GM18870 (cell line): ENCODE results near the gene SLC29A4.
"Not testable (repeated sequence)": the region's sequence is repeated elsewhere in the genome, so short reads cannot be mapped to it uniquely, and the experiment has no call there.

Source experiments
- ATAC-seq: cut with Tn5 transposase; IDR thresholded peaks from one replicate; pipeline ENCODE4 v1.9.1; 2021; ENCODE audit warnings: moderate library complexity; ENCODE audit not compliant: unreplicated experiment

Gene SLC29A4, protein sequence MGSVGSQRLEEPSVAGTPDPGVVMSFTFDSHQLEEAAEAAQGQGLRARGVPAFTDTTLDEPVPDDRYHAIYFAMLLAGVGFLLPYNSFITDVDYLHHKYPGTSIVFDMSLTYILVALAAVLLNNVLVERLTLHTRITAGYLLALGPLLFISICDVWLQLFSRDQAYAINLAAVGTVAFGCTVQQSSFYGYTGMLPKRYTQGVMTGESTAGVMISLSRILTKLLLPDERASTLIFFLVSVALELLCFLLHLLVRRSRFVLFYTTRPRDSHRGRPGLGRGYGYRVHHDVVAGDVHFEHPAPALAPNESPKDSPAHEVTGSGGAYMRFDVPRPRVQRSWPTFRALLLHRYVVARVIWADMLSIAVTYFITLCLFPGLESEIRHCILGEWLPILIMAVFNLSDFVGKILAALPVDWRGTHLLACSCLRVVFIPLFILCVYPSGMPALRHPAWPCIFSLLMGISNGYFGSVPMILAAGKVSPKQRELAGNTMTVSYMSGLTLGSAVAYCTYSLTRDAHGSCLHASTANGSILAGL

DNA sequence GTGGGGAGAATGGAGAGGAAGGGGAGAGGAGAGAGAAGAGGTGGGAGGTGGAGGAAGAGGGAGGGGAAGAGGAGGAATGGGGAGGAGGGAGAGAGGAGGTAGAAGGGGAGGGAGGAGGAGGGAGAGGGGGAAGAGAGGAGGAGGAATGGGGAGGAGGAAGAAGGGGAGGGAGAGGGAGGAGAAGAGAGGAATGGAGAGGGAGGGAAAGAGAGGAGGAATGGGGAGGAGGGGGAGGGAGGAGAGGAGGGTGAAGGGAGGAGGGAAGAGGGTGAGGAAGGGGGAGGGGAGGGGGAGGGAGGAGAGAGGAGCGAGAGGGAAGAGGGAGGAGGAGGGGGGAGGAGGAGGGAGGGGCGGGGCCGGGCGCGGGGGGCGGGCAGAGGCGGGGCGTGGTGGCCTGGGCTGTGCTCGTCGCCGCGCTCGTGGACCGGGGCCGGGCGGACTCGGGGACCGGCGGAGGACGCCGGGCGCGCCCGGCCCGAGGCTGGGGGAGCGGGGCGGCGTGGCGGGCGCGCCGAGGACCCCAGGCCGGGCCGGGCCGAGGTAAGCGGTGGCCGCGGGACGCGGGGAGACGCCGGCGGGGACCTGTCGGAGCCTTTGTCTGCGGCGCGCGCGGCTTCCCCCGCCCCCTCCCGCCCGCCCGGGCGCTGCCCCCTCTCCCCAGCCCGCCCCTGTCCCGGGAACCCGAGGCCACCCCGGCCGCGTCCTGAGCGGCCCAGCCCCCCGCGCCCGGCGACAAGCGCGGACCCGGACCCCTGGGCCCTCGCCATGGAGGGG is at the start of gene SLC29A4:
TSS of gene SLC29A4 (plus strand) at position 401 of the 774 bp plus-strand sequence. CDS start 4,874 bp downstream, outside the sequence.
- no peak for ATAC-seq

DNA sequence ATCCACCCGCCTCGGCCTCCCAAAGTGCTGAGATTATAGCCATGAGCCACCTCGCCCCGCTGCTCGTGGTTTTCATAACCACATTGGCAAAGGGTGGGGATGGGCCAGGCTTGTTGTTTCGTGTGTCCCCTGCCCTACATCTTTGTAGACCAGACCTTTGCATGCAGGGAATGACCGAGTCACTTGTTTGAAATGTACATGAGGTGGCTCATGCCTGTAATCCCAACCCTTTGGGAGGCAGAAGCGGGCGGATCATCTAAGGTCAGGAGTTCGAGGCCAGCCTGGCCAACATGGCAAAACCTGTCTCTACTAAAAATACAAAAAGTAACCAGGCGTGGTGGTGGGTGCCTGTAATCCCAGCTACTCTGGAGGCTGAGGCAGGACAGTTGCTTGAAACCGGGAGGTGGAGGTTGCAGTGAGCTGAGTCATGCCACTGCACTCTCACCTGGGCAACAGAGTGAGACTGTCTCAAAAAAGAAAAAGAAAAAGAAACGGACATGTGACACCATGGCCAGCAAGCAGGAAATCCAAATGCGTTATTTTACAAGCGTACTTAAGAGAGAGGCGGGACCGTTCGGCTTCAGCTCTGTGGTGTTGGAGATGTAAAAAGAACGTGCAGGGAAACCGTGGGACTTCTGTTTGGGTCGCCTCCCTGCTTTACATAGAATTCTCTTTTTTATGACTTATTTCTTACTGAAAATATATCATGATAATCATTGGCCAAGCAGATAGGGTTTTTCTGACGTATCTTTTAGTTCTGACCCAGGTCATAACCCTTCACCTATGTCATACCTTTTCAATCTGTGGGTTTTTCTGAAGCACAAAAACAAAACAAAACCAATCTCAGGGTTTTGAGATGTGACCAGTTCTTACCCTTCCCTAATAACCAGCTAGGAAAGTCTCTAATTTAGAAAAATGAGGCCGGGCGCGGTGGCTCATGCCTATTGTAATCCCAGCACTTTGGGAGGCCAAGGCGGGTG is 47.6 kb upstream of the SLC29A4 start:
- ATAC-seq, result peak; percentile 36

DNA sequence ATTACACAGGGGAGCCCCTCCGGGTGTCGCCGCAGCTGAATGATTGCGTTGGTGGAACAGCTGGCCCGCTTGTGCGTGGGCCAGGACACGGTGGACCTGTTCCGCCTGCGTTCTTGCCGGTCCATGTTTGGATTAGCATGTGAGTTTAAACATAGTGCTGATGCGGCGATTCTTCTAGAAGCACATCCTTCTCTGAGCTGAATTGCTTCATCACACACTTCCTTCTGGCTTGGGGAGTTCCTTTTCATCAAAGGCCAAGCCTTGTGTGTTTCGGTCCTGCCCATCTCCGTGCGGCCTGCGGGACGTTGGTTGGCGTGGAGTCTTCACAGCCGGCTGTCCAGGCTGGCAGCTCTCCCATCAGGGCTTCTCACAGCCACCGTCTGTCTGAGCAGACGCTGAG is 45.5 kb upstream of the SLC29A4 start:
- no peak for ATAC-seq

DNA sequence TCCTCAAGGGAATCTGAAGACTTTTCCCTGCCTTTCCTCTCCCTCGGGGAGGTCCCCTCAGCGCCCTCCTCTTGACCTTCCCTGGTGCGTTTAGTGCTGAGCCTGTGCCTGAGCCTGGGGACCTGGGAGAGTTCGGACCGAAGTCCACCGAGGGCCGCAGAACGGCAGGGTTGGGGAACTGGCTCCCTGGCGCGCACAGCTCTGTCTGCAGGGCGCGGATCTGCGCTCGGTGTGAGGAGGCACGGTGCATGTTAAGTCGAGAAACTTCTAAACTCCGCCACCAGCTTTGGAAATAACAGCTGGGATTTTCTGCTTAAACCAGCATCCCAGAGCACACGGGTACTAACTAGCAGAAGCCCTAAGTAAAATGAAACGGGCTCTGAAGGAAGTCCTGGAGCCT is 44.2 kb upstream of the SLC29A4 start:
- ATAC-seq, result no peak

DNA sequence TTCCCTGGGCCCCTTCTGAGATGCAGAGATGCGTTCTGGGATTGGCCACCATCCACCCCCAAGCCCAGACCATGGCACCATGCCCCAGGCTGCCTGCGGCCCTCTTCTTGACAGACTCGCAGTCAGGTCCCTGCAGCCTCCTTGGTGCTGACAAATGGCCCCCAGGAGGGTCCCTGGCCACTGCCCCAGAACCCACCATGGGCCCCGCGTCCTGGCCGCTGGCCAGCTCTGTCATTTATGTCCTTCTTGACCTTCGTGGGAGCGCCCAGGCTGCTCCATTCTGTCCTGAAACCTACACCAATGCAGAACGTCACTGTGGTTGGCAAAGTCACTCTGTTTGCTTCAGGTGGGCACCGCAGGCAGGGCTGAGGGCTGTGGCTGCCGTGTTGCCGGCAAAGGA is 39.5 kb upstream of the SLC29A4 start:
- no peak for ATAC-seq

DNA sequence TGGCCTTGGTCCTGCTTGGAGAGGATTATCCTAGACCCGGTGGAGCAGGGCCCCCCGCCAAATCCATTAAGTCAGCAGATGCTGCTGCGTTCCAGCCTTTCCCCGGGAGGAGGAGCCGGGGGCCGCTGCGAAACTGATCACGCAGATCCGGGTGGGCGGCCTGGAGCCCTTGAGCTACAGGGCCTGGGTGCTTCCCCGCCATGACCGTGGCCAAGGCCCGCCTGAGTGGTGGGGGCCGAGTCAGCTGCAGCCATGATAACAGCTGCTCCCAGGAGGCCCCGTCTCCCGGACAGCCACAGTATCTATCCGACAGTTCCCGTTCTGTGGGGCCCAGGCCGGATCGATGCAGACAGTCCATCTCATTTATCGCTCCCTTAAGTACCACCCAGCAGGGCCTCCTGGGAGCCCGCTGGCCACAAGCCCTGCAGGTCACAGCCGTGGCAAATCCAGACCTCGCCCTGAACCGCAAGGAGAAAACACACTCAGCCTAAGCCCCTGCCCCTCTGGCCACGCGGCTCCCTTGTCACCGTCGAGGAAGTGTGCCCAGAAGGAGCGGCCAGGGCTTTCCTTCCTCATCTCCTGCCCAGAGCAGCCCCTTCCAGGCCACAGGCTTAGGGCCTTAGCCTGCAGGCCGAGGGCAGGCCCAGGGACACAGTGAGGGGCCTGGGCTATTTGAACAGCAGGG is 34.4 kb upstream of the SLC29A4 start:
- no peak for ATAC-seq

DNA sequence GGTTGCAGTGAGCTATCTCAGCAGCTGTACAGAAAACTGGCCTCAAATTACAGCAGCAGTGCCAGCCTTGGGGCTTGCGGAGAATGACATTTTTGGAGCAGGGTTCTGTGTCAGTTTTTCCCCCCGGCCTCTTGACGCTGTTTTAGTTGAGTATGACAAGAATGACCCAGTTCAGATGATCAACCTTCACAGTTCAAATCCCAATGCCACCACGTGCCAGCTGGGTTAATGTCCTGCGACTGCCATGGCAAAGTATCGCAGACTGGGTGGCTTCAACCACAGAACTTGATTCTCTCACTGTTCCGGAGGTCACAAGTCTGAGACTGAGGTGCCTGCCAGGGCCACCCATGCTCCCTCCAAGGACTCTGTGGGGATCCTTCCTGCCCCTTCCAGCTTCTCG is 32.0 kb upstream of the SLC29A4 start:
- not testable (repeated sequence) for ATAC-seq

DNA sequence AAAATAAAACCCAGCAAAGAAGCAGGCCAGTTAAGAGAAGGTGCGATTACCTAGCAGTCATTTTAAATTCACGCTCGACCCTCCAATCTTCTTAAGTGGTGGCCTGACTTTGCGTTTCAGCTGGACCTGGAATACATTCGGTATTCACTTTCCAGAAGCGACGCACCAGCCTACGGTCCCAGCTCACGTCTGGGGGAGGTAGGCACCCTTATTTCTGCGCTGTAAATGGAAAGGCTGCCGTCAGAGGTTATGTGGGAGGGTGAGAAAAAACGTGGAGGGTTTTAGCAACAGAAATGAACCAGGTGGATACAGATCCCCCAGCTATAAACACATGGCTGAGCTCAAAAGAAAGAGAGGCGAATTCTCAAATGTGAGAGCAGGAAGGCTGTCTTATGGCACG is 29.2 kb upstream of the SLC29A4 start:
- ATAC-seq, result not testable (repeated sequence)

DNA sequence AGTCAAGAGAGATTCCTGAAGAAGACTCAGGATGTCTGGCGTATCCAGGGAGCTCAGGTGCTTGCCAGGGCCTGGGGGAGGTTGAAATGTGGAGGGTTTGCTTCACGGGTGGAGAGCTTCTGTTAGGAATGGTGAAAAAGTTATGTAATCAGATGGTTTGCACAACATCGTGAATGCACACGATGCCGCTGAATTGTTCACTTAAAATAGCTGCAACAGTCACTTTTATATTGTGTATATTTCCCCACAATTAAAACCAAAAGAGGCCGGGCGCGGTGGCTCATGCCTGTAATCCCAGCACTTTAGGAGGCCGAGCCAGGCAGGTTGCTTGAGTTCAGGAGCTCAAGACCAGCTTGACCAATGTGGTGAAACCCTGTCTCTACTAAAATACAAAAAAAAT is 28.4 kb upstream of the SLC29A4 start:
- not testable (repeated sequence) for ATAC-seq

DNA sequence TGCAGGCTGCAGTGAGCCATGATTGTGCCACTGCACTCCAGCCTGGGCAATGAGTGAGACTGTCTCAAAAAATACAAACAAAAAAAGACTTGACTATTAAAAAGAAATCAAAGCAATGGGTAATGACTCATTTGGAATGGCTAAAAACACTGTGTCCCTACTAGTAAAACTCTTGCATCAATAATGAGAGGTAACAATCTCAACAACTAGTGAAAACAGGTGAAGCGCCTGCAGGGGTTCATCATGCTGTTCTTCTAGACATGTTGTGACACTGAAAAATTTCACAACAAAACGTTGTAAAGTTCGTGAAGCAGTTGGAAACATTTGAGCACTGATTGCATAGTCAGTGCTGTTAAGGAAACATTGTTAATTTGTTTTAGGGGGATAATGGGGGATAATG is 26.9 kb upstream of the SLC29A4 start:
- no peak for ATAC-seq

DNA sequence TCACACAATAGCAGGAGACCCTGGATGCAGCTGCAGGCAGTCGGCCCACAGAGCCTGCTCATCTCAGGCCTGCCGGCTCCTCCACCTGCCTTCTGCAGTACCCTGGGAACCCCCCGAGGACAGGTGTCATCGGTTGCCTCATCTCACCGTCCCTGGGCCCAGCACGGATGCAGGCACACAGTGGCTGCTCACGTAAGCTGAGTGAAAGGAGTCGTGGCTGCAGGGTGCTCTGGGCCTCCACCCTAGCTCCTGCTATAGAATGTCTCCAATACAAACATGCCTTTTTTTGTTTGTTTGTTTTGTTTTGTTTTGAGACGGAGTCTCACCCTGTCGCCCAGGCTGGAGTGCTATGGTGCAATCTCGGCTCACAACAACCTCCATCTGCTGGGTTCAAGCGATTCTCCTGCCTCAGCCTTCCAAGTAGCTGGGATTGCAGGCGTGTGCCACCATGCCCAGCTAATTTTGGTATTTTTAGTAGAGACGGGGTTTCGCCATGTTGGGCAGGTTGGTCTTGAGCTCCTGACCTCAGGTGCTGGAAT is 22.1 kb upstream of the SLC29A4 start:
- ATAC-seq, result not testable (repeated sequence)

DNA sequence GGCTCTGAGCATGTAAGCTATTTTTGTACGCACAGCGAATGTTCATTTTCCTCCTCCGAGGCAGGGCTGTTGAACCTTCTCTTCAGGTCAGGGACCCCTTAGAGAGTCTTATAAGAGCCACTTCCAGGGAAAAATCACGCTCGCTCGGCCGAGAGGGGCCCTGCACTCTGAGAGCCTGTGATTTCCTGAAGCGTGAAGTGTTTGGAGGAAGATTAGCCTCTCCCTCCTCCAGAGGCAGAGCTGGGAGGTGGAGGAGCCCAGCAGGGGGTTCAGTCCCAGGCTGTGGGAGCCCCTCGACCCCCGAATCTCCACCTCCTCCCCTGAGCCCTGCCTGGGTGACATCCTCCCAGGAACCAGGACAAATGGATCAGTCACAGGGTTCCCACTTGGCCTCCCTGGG is 19.7 kb upstream of the SLC29A4 start:
- ATAC-seq, result not testable (repeated sequence)

DNA sequence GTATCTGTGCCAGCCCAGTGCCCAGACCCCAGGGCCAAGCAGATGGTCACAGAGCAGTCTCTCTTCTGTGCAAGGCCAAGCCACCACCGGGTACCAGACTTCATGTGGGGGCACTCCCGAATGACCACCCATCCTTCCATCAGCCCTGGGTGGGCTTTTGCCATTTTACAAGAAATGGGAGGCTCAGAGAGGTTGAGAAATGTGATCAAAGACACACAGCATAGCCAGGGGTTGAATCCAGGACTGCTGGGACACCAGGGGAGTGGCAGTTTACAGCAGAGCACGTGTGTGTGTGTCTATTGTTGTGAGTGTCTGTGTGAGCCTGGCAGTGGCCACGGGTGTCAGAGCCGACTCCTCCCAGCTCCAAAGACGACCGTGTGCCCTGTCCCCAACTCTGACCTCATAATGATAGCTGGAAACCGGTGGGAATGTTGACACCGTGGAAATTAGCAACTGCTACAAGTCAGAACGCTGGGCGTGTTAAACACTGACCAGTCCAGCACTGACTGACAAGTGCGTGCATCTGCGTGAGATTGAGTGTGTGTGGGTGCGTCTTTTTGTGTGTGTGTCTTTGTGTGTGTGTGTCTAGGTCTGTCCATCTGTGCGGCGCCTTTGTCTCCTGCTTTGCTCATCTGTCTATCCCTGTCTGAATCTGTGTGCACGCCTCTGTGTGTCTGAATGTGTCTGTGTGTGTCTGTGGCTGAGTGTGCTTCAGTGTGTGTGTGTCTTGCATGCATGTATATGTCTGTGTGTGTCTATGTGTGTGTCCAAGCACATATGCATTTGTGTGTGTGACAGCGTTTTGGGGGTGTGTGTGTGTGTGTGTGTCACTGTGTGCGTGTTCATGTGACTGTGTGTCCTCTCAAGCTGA is 17.2 kb upstream of the SLC29A4 start:
- ATAC-seq, result no peak

DNA sequence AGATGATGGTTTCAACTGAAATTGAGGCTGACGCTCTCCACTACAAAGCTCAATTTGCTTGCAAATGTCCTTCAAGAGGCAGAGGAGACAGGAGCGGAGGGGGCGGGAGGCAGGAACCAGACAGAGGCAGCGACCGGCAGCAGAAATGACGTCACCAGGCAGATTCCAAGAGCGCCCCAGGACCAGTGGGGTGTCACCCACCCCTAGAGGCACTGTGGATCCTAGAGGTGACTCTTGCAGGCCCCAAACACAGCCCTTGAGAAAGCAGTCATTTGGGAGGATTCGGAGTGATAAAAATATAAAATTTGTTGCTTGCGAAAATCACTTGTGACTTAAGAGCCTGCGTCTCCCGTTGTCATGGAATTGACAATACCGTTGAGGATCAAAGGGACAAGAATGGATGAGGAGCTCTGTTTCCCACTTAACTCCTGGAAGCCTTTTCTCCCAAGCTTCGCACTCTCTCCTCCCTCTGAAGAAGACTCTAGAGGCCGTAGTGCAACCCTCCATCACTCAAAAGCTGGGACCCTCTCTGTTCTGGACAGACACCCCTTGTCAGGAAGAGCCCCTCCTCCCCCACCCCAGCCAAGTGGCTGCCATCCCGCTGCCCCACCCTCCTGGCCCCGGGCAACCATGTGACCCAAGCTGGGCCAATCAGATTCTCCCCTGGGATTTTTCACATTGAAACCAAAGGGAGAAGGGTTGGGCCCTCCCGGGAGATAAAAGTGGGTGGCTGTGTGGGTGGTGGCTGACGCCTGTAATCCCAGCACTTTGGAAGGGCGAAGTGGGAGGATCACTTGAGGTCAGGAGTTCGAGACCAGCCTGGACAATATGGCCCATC is 16.3 kb upstream of the SLC29A4 start:
- no peak for ATAC-seq

DNA sequence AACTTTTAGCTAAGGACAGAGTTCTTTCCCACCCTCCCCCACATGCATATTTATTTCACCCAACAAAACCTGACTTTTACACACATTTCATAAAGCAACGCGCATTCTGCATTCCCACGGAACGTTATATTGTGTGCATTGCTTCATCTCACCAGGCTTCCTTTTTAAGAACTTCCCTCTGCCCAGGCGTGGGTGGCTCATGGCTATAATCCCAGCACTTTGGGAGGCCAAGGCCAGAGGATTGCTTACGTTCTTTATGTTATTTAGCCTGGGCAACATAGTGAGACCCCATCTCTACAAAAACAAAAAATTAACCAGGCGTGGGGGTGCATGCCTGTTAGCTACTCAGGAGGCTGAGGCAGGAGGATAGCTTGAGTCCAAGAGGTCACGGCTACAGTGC is 14.9 kb upstream of the SLC29A4 start:
- not testable (repeated sequence) for ATAC-seq

DNA sequence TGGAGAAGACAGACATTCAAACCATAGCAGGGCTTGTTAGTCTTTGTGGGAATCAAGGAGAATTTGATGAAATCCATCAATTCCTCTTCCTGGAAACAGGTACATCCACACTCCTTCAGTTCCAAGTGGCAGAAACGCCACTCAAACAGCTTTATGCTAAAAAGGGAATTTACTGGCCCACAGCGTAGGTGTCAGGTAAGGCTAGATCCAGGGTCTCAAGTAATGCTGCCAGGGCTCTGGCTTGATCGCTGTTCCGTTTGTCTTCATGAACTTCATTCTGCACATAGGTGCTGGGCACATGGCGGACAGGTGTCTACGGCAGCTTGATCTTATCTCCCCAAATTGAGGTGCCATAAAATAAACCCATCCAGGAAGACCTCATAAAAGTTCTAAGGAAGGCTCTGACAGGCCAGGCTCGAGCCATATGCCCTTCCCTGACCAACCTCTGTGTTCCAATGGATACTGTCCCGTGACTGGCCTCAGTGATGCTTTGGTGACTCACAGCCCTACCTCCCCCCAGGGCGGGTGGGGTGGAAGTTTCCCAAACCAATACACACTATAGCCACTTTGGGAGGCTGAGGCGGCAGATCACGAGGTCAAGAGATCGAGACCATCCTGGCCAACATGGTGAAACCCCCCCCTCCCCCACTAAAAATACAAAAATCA is 12.6 kb upstream of the SLC29A4 start:
- not testable (repeated sequence) for ATAC-seq

DNA sequence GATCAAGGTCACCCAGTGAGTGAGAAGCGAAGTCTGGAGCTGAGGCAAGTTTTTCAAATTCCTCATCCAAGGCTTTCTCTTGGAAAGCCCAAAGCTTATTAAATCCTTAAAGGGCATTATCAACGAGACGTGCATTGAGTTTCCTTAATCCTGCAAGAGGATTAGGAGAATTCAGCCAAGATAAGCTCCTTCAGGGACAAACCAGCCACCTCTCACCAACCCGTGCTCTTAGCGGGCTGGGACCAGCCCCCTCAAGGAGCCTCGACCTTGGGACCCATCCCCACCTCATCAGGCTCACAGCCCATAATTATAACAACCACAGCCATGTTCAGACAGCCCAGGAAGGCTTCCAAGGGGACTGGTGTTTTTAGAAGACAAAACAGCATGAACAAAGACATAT is 12.0 kb upstream of the SLC29A4 start:
- no peak for ATAC-seq
